ENCODE results near the gene EPN2.

- TF ChIP-seq, protein P1, sequence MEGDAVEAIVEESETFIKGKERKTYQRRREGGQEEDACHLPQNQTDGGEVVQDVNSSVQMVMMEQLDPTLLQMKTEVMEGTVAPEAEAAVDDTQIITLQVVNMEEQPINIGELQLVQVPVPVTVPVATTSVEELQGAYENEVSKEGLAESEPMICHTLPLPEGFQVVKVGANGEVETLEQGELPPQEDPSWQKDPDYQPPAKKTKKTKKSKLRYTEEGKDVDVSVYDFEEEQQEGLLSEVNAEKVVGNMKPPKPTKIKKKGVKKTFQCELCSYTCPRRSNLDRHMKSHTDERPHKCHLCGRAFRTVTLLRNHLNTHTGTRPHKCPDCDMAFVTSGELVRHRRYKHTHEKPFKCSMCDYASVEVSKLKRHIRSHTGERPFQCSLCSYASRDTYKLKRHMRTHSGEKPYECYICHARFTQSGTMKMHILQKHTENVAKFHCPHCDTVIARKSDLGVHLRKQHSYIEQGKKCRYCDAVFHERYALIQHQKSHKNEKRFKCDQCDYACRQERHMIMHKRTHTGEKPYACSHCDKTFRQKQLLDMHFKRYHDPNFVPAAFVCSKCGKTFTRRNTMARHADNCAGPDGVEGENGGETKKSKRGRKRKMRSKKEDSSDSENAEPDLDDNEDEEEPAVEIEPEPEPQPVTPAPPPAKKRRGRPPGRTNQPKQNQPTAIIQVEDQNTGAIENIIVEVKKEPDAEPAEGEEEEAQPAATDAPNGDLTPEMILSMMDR (conservative IDR thresholded peaks at IDR 0.05 in 1 of 2, IDR thresholded peaks at IDR 0.05 in 1 of 2; ENCODE audit: extremely low read depth in 1 of 2, insufficient read depth in 1 of 2, low read depth in 1 of 2, low read length in 2 of 2) = no peak
- TF ChIP-seq EZH2 (IDR thresholded peaks at IDR 0.05; ENCODE audit: borderline replicate concordance, low read length) = no peak
Observed at GRCh38 chr17:19381741-19382444, 144.7 kb downstream of the EPN2 start.

All from mammary epithelial cell (primary cell).